RCC 7860 (cell line): ENCODE data around the gene RTL5.

Experiments
- DNase-seq: peaks from one replicate; pipeline ENCODE4 v3.0.0-alpha.2; 2015; ENCODE audit warnings: low spot score
- FAIRE-seq: peaks from 2 replicates; lab custom pipeline; 2012; peaks lifted over from hg19 to GRCh38; lab: Jason Lieb, UNC

The RTL5 gene

DNA sequence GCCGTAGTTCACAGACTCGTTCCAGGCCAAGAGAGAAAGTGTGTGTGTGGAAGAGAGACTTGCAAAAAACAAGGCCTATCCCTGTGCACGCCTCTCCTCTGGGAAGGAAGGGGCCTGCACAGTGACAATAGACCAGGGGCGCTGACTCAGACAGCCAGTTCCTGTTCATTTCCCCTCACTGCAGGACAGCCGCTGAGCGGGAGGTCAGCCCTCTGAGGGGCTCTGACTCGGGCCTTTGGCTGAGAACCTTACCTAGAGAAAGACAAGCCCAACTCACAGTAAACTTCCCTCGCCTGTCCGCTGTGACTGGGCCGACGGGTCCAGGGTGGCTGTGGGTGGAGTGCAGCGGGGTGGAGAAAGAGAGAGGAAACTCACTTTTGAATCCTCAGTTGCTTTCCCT, 52.1 kb downstream of the RTL5 start:
- no peak for DNase-seq
- no peak for FAIRE-seq

GRCh38 chrX:72078411-72078810, 53.3 kb downstream of the RTL5 start:
- FAIRE-seq (no peak), DNase-seq (no peak)
